ENCODE data around the gene ADPRS.
A peak's percentile ranks its signal among the peaks of the same experiment; 100 is the strongest.

Gene ADPRS

DNA sequence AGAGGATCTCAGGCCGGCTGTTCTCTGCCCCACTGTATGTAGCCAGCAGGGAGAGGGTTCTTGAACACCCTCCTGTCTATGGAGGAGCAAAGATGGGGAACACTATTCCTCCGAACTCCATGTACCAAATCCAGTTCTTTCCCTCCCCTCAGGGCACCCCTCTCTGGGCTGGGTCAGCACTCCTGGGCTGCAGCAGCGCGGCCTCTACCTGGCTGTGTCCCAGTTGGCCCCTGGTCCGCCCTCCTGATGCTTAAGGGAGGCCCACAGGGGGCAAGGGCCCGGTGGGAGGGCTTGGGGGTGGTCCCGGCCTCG is 471 bp upstream of the ADPRS start:
- DNase-seq = no peak

GRCh38 chr1:36089393-36090121 is 865 bp downstream of the ADPRS start:
- peak; percentile 10 for DNase-seq

DNA sequence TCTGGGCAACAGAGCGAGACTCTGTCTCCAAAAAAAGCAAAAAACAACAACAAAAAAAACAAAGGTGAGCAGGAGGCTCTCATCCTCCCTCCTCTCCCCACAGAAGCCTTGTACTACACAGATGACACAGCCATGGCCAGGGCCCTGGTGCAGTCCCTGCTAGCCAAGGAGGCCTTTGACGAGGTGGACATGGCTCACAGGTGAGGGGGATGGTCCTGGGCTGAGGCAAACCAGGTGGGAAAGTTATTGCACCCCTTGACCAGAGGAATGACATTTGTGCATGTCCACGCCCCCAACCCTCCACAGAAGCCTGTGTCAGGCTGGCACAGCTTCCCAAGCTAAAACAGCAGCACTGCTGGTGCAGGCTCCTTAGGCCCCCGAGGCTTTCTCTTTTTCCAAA is 2.4 kb downstream of the ADPRS start:
- DNase-seq = no peak

GRCh38 chr1:36091698-36092097 is 3.0 kb downstream of the ADPRS start:
- DNase-seq = no peak

DNA sequence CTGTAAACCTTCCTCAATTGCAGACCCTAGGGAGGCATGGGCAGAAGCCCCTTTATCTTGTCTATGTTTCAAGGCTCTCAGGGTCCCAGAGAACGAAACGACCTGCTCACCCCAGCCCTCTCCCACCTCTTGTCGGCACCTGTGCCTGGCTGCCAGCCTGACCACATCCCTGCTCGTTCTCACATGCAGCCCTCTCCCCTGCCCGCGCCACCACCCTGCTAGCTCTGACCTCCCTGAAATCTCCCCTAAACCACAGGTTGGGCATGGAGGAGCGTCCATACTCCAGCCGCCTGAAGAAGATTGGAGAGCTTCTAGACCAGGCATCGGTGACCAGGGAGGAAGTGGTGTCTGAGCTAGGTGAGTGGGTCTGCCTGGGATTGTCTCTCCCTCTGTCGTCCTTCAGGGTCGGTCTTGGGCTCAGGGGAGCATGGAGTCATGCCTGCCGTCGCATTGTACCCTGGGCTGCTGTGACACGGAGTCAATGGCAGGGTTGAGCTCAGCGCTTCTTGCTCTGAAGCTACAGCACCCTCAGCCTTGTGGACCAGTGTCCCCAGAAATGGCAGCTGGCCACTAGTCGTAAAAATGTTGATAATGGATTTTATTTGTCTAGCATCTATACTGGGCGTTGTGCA is 3.6 kb downstream of the ADPRS start:
- DNase-seq = no peak

GRCh38 chr1:36092798-36093185 is 4.1 kb downstream of the ADPRS start:
- no peak for DNase-seq

DNA sequence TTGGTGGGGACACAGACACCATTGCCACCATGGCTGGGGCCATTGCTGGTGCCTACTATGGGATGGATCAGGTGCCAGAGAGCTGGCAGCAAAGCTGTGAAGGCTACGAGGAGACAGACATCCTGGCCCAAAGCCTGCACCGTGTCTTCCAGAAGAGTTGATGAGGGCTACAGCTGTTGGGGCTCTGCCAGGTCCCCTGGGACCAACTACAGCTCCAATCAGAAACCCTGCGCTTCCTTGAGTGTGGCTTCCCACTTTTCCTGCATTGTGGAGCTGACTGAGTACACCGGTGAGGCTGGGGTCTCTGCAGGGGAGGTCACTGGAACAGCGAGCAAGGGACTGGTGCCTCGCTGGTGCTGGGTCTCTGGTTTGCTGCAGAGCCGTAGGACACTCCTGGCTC is 4.5 kb downstream of the ADPRS start:
- DNase-seq = no peak

DNA sequence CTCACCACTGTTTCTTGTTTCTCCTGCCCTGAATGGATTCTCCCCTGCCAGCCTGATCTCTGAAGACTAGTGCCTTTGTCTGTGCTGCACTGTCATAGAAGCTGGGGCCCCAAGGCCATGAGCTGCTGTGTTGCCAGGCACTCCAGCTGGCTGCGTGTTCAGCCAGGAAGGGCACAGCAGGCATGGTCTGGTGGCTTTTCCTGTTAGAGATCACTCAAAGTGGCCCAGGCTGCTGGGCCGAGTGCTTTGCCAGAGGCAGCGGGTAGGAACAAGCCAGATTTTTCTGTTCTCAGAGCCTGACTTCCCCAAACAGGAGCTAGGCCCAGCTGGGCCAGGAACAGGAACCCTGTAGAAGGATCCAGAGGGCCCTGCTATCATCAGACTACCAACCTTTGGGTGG is 5.2 kb downstream of the ADPRS start:
- DNase-seq = no peak

DNA sequence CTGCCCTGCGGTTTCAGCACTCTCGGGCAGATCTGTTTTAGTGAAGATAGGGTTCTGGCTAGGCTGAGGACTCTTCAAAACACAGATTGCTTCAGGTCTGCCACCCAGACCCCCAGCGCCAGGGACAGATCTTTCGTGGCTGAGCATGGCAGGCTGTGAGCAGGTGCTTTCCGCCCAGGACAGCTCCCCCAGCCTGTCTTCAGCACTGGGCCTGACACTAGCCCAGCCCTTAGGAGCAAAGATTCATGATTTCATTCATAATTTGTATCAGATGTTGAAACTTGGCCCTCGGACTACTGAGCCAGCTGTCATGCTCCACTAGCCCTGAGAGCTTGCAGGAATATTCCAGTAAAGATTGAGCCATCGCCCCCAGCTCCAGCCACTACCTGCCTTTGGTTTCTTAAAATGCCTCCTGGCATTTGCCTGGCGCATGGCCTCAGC is 5.9 kb downstream of the ADPRS start:
- DNase-seq = no peak

DNA sequence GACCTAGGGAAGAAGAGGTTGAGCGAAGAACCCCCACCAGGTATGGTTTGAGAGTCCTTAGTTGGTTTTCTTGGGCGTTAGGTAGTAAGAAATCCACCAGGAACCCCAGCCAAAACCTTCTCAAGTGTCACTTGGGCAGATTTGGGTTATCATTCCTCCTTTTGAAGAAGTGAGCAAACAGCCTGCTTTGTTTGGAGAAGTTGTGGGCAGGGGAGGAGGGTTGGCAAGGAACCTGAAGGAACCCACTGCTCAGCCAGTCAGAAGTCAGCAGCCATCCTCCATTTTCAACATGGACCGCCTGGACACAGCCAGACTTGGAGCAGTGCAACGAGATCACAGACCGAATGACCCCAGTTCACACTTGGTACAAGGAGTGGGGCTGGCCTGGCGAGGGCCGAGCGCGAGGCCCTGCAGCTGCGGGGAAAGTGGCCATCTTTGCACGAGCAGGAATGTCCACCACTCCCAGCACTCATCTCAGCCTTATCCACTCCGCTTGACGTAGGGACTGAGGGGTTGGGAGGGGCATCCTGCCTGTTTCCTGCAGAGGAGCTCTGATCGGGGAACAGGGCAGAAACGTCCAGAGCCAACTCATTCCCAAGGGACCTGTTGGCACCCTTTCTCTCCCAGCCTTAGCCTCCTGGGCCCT is 7.2 kb downstream of the ADPRS start:
- DNase-seq = no peak

GRCh38 chr1:36096500-36097432 is 8.1 kb downstream of the ADPRS start:
- peak; percentile 31 for DNase-seq

DNA sequence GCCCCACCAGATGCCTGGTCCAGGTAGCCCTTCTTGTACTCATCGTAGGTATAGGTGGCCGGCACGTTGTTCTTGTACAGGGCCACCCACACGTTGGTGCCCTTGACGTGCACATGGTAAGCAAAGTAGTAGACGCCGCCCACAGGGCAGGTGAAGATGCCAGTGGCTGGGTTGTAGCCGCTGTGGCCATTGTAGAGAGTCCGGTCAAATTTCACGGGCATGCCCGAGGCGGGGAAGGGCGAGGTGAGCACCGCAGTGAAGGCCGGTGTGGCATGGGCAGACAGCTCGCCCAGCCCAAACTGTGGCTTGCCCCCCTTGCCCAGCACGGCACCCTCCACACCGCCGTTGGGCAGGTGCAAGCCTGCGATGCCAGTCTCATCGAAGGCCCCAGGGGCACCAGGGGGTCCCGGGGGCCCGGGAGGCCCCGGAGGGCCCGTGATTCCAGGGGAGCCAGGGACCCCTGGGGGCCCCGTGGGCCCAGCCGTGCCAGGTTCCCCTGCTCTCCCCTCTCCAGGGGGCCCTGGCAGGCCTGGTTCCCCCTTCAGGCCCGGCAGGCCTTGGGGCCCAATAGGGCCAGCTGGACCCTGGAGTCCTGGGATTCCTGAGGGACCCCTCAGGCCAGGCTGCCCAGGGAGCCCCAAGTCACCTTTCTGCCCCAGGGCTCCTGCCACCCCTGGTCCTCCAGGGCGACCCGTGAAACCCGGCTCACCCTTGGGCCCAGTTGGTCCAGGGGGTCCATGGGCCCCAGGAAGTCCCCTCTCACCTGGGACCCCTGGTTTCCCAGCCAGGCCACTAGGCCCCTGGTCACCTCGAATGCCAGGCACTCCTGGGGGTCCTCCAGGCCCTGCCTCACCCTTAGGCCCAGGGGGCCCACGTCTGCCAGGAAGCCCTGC is 9.2 kb downstream of the ADPRS start:
- DNase-seq = no peak

- DNase-seq = no peak
Measured at GRCh38 chr1:36098650-36099365, 10.1 kb downstream of the ADPRS start.

GRCh38 chr1:36099681-36100341 is 11.1 kb downstream of the ADPRS start:
- DNase-seq = peak; percentile 71

DNA sequence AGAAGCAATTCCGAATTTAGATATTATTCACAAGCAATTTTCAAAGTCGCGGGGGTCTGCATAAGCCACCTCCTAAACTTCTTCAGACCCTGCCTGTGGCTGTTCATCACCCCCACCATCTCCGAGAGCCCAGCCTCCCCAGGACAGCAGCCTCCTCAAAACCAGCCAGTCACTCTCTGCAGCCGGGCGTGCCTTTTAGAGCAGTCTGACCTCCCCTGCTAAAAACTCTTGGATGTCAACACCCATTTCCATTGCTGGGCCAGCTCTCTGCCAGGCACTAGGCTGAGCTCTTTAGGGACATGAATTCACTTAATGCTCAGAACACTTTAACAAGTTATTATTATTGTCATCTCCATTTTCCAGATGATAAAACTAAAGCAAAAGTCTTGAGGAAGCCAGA is 11.7 kb downstream of the ADPRS start:
- DNase-seq = peak; percentile 24

DNA sequence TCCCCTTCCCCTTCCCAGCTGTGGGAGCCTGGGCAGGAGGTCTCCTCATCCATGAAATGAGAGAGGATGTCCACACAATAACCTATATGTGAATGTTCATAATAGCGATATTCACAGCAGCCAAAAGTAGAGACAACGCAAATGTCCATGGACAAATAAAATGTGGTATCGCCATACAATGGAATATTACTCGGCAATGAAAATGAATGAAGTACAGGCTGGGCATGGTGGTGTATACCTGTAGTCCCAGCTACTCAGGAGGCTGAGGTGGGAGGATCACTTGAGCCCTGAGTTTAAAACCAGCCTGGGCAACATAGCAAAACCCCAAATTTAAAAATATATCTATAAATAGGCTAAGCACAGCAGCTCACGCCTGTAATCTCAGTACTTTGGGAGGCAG is 12.9 kb downstream of the ADPRS start:
- DNase-seq = no peak

GRCh38 chr1:36106269-36106668 is 17.6 kb downstream of the ADPRS start:
- no peak for DNase-seq

- DNase-seq = no peak
Measured at GRCh38 chr1:36107394-36107793, 18.7 kb downstream of the ADPRS start.

DNA sequence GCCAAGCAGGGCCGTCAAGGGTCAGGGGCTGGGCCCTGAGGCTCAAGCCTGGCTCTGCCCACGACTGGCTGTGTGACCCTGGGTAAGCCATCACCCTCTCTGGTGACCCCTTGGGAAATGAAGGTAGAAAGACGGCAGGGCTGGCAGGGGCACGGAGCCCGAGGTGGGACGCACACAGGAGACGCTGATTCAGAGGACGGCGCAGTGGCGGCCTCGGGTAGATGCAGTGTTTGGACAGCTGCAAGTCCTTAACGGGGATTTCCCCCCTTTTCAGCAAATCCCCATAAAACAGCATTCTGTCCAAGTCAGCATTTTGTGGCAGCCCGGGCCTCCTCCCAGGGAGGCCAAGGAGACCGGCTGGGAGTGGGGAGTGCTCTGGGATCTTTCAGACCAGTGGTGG is 19.6 kb downstream of the ADPRS start:
- DNase-seq = no peak

- no peak for DNase-seq
Measured at GRCh38 chr1:36109041-36109679, 20.5 kb downstream of the ADPRS start.

DNA sequence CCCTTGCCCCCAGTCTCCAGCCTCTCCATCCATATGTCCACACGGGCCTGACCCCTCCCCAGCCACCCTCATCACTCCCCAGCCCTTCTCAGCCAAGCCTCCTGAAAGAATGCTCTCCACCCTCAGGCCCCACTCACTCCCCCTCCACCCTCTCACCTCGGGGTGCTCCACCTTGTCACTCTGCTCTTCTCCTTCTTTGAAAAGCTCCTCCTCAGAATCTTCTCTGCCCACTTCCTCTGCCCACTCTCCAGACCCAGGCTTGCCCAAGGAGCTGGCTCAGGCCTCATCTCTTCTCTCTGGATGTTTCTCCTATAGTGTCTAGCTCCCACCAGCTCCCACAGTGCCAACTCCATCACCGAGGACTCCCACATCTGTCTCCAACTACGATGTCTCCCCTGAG is 22.5 kb downstream of the ADPRS start:
- no peak for DNase-seq
